Activated naive CD4-positive, alpha-beta T cell treated with anti-CD3 and anti-CD28 coated beads, Interleukin-2, amount 50 U/mL, for 16 hours (primary cell): ENCODE results near the gene MMD.
"Not testable (repeated sequence)": the region's sequence is repeated elsewhere in the genome, so short reads cannot be mapped to it uniquely, and the experiment has no call there.

Experiments
- DNase-seq: peaks from one replicate; pipeline ENCODE4 v3.0.0-alpha.2; 2020

The MMD gene

GRCh38 chr17:55421179-55421934 lies at the start of gene MMD:
MMD (minus strand) TSS chr17:55421835; CDS start chr17:55421695, 140 bp downstream.
- no peak for DNase-seq

- DNase-seq: no peak
Measured at GRCh38 chr17:55466671-55467070, 45.0 kb upstream of the MMD start.

GRCh38 chr17:55465771-55466170 lies 44.1 kb upstream of the MMD start:
- not testable (repeated sequence) for DNase-seq

- DNase-seq: no peak
Measured at GRCh38 chr17:55463600-55463999, 42.0 kb upstream of the MMD start.

- no peak for DNase-seq
Measured at GRCh38 chr17:55462711-55463110, 41.1 kb upstream of the MMD start.

GRCh38 chr17:55462234-55462633 lies 40.6 kb upstream of the MMD start:
- DNase-seq: no peak

- DNase-seq: peak; percentile 62
Measured at GRCh38 chr17:55458978-55459377, 37.3 kb upstream of the MMD start.

- no peak for DNase-seq
Measured at GRCh38 chr17:55458287-55458900, 36.8 kb upstream of the MMD start.

GRCh38 chr17:55456307-55457240 lies 34.9 kb upstream of the MMD start:
- no peak for DNase-seq

- DNase-seq: no peak
Measured at GRCh38 chr17:55454906-55455474, 33.4 kb upstream of the MMD start.

GRCh38 chr17:55453839-55454557 lies 32.4 kb upstream of the MMD start:
- DNase-seq: no peak

GRCh38 chr17:55452139-55452790 lies 30.6 kb upstream of the MMD start:
- DNase-seq: no peak

GRCh38 chr17:55451758-55452138 lies 30.1 kb upstream of the MMD start:
- no peak for DNase-seq

- DNase-seq: no peak
Measured at GRCh38 chr17:55451203-55451641, 29.6 kb upstream of the MMD start.

GRCh38 chr17:55450232-55450825 lies 28.7 kb upstream of the MMD start:
- no peak for DNase-seq

GRCh38 chr17:55448681-55449080 lies 27.0 kb upstream of the MMD start:
- no peak for DNase-seq

- DNase-seq: no peak
Measured at GRCh38 chr17:55446581-55447205, 25.1 kb upstream of the MMD start.

GRCh38 chr17:55446004-55446403 lies 24.4 kb upstream of the MMD start:
- not testable (repeated sequence) for DNase-seq

- DNase-seq: no peak
Measured at GRCh38 chr17:55444471-55445441, 23.1 kb upstream of the MMD start.

- DNase-seq: no peak
Measured at GRCh38 chr17:55443904-55444303, 22.3 kb upstream of the MMD start.
